K562 (cell line): ENCODE results near the gene STAMBPL1. TPM values are rescaled to one million over a fixed set of nuclear protein-coding genes. Genes with fewer than 3 reads are reported as not detected.

Experiments
- ATAC-seq: fragments of 200-7000 bp; cut with Tn5 transposase; 3 replicates; pipeline ENCODE4 v1.9.1; 2020; ENCODE audit warnings: moderate library complexity
- BruUV-seq: library from RNA; stranded (reverse); fragments of 400-500 nt; replicated peaks from 2 replicates; lab custom pipeline; 2021; lab: Mats Ljungman, UMichigan
- CTCF ChIA-PET: fragments of 300-600 bp; formaldehyde crosslinking; extraction: SDS; loops from one replicate; lab custom pipeline; 2021; ENCODE audit warnings: low intra/inter-chr PET ratio; lab: Yijun Ruan, JAX
- POLR2A ChIA-PET: fragments of 300-600, 350-650 bp; sonication (Branson Sonifier 250); formaldehyde crosslinking; extraction: SDS; loops from one replicate; lab custom pipeline; 2021; ENCODE audit warnings: antibody characterized with exemption, inconsistent platforms; lab: Yijun Ruan, JAX
- DNase-seq, 4 experiments: peaks; one replicate each; pipeline versions ENCODE4 v3.0.0 to v3.0.0-alpha.2; 2011 to 2018; ENCODE audit warnings: low spot score in 3 of 4, mixed read lengths in 3 of 4; ENCODE audit errors: extremely low read depth in 1 of 4
- FAIRE-seq: peaks from 2 replicates; lab custom pipeline; 2011; peaks lifted over from hg19 to GRCh38; lab: Jason Lieb, UNC
- H2AFZ ChIP-seq: 2 replicates; pipeline ENCODE4 v1.6.0; 2011; ENCODE audit warnings: low read depth, low read length, control low read depth, inconsistent platforms
- H3K27ac ChIP-seq: fragments of 200-600 bp; 3 replicates; pipeline ENCODE4 v1.8.0; 2011; ENCODE audit warnings: low read depth, mild to moderate bottlenecking, control low read depth, inconsistent platforms, low read length, moderate library complexity, mixed read lengths; ENCODE audit errors: extremely low read depth
- H3K27me3 ChIP-seq, 2 experiments: fragments of 300-600 bp in 1 of 2; 2 replicates in 1 of 2; 3 replicates in 1 of 2; pipeline versions ENCODE4 v1.6.0 to v1.8.0; 2011; ENCODE audit warnings: inconsistent platforms in 2 of 2, low read length in 2 of 2, mild to moderate bottlenecking in 1 of 2, mixed read lengths in 1 of 2, moderate library complexity in 1 of 2; ENCODE audit not compliant: control insufficient read depth in 2 of 2, insufficient read depth in 2 of 2
- H3K36me3 ChIP-seq: fragments of 300-600 bp; 3 replicates; pipeline ENCODE4 v1.8.0; 2011; ENCODE audit warnings: mild to moderate bottlenecking, low read length, inconsistent platforms; ENCODE audit not compliant: control insufficient read depth, insufficient read depth
- H3K4me1 ChIP-seq, 2 experiments: fragments of 200-600 bp in 1 of 2; replicated peaks in 1 of 2; 2 replicates in 1 of 2; 3 replicates in 1 of 2; pipeline versions ENCODE4 v1.5.1 to v1.8.0; 2011; ENCODE audit warnings: inconsistent platforms in 2 of 2, low read length in 2 of 2, mild to moderate bottlenecking in 1 of 2, mixed read lengths in 1 of 2, moderate library complexity in 1 of 2; ENCODE audit not compliant: control insufficient read depth in 2 of 2, insufficient read depth in 2 of 2
- H3K4me2 ChIP-seq: 2 replicates; pipeline ENCODE4 v1.6.1; 2011; ENCODE audit warnings: low read length, control low read depth, inconsistent platforms, mixed read lengths; ENCODE audit not compliant: insufficient read depth
- H3K4me3 ChIP-seq: fragments of 200-600 bp; sonication (generic), shearing (Covaris generic); 2 replicates; pipeline ENCODE4 v1.5.1; 2016; ENCODE audit warnings: control low read depth, inconsistent platforms
- H3K79me2 ChIP-seq: fragments of 200-600 bp; 3 replicates; pipeline ENCODE4 v1.8.0; 2011; ENCODE audit warnings: low read length, inconsistent platforms; ENCODE audit not compliant: control insufficient read depth, insufficient read depth
- H3K9ac ChIP-seq, 2 experiments: 2 replicates each; pipeline versions ENCODE4 v1.6.0 to v1.6.1; 2011; ENCODE audit warnings: low read depth in 2 of 2, low read length in 2 of 2, control low read depth in 1 of 2, inconsistent platforms in 1 of 2, mild to moderate bottlenecking in 1 of 2, mixed read lengths in 1 of 2; ENCODE audit not compliant: insufficient read depth in 1 of 2
- H3K9me1 ChIP-seq: one replicate; pipeline ENCODE4 v1.6.0; 2011; ENCODE audit warnings: inconsistent platforms, mild to moderate bottlenecking, low read length, moderate library complexity; ENCODE audit not compliant: control insufficient read depth, insufficient read depth
- H3K9me3 ChIP-seq: replicated peaks from 2 replicates; pipeline ENCODE4 v1.5.1; 2011; ENCODE audit warnings: low read depth, low read length, inconsistent platforms; ENCODE audit not compliant: control insufficient read depth, insufficient read depth
- H4K20me1 ChIP-seq: replicated peaks from 2 replicates; pipeline ENCODE4 v1.6.1; 2011; ENCODE audit warnings: low read length, inconsistent platforms, mixed read lengths; ENCODE audit not compliant: control insufficient read depth, insufficient read depth
- CREB1 ChIP-seq, 2 experiments: sonication (generic) in 1 of 2; formaldehyde crosslinking in 1 of 2; IDR thresholded peaks; 2 replicates each; pipeline versions ENCODE4 v1.6.1 to v1.8.0; 2012 to 2022; ENCODE audit warnings: inconsistent platforms in 1 of 2, mild to moderate bottlenecking in 1 of 2, missing genetic modification reagents in 1 of 2, moderate library complexity in 1 of 2
- E2F4 ChIP-seq: sonication (generic); formaldehyde crosslinking; IDR thresholded peaks from 2 replicates; pipeline ENCODE4 v1.8.0; 2022; ENCODE audit warnings: mild to moderate bottlenecking, low read depth, missing genetic modification reagents
- EHMT2 ChIP-seq: fragments of 450-650 bp; IDR thresholded peaks from 2 replicates; pipeline ENCODE4 v1.6.1; 2018; ENCODE audit warnings: antibody characterized with exemption
- HMG20A ChIP-seq: fragments of 450-650 bp; formaldehyde crosslinking; conservative IDR thresholded peaks from 2 replicates; pipeline ENCODE4 v1.4.0; 2020; ENCODE audit warnings: mild to moderate bottlenecking, mixed read lengths
- HNRNPUL1 ChIP-seq: fragments of 200-400 bp; formaldehyde crosslinking; IDR thresholded peaks from 2 replicates; pipeline ENCODE4 v1.6.1; 2017; ENCODE audit warnings: low read length
- LEF1 ChIP-seq: fragments of 450-650 bp; IDR thresholded peaks from 2 replicates; pipeline ENCODE4 v1.6.1; 2016; ENCODE audit warnings: mild to moderate bottlenecking
- MNT ChIP-seq, 2 experiments: fragments of 450-650 bp; conservative IDR thresholded peaks; 2 replicates each; pipeline ENCODE4 v1.6.1; 2017; ENCODE audit warnings: mild to moderate bottlenecking in 2 of 2, moderate library complexity in 2 of 2
- NBN ChIP-seq: fragments of 450-650 bp; IDR thresholded peaks from 2 replicates; pipeline ENCODE4 v1.6.1; 2016; ENCODE audit warnings: low read depth, mild to moderate bottlenecking
- PHF20 ChIP-seq: fragments of 450-650 bp; IDR thresholded peaks from 2 replicates; pipeline ENCODE4 v1.6.1; 2018; ENCODE audit not compliant: partially characterized antibody
- RBM22 ChIP-seq: fragments of 200-400 bp; formaldehyde crosslinking; IDR thresholded peaks from 2 replicates; pipeline ENCODE4 v1.6.1; 2018; ENCODE audit warnings: low read length, low read depth; ENCODE audit not compliant: poor library complexity, severe bottlenecking
- ZNF12 ChIP-seq: sonication (generic); formaldehyde crosslinking; IDR thresholded peaks from 2 replicates; pipeline ENCODE4 v1.4.0; 2020; ENCODE audit warnings: mild to moderate bottlenecking, missing genetic modification reagents
- ZNF184 ChIP-seq: sonication (generic); formaldehyde crosslinking; IDR thresholded peaks from 2 replicates; pipeline ENCODE4 v1.5.0; 2020; ENCODE audit warnings: missing genetic modification reagents
- ZNF57 ChIP-seq: fragments of 450-650 bp; formaldehyde crosslinking; IDR thresholded peaks from 2 replicates; pipeline ENCODE4 v1.4.0; 2020; ENCODE audit warnings: mild to moderate bottlenecking, moderate library complexity
- ZNF589 ChIP-seq: fragments of 200-800 bp; sonication (Bioruptor generic); IDR thresholded peaks from 2 replicates; pipeline ENCODE4 v1.6.1; 2016; ENCODE audit warnings: low read depth, missing genetic modification characterization, missing compliant biosample characterization
- WGBS: fragments of 100-300 bp; shearing (Covaris generic); methylation state at CpG from one replicate; pipeline ENCODE4 v1.1.6; 2016; ENCODE audit warnings: low coverage, mixed read lengths; ENCODE audit not compliant: insufficient coverage; ENCODE audit errors: missing lambda C conversion rate; 5-methylcytosine and 5-hydroxymethylcytosine counted together
- in situ Hi-C: fragments of 300-500 bp; cut with MboI; formaldehyde crosslinking; loops from 4 replicates; pipeline ENCODE4 v1.15.0; 2018; ENCODE audit warnings: inconsistent platforms, mixed read lengths
- intact Hi-C: fragments of 100-400 bp; cut with micrococcal nuclease; formaldehyde crosslinking; loops from 2 replicates; pipeline ENCODE4 v1.14.2; 2022
- polyA plus RNA-seq, 8 experiments: library from polyadenylated mRNA; depleted of rRNA in 4 of 8; stranded (reverse) in 5 of 8; unstranded in 3 of 8; fragments of >200 nt; fragmentation: Nextera tagmentation in 2 of 8; fragmentation: Illumina TruSeq in 1 of 8; extraction: Ambion mirVana in 2 of 8; extraction: Trizol in 1 of 8; gene quantifications; 2 replicates each; pipeline versions ENCODE4 v1.2.1 to v1.2.3, GENCODE V29; 2011 to 2014; ENCODE audit warnings: inconsistent platforms in 1 of 8, missing spikeins in 1 of 8
- total RNA-seq, 7 experiments: library from RNA; depleted of rRNA in 6 of 7; stranded (reverse); fragments of >200 nt in 6 of 7; fragmentation: Illumina TruSeq in 2 of 7; extraction: Trizol in 2 of 7; gene quantifications; 2 replicates each; pipeline versions ENCODE4 v1.2.1 to v1.2.3, GENCODE V29; 2011 to 2021; ENCODE audit warnings: low replicate concordance in 1 of 7

STAMBPL1 gene
- total and polyA plus RNA-seq, 9 of the 15 experiments (the other 6 are each of a cell fraction or from before 2014, with no cell fraction given), result 0.09 TPM; not detected in 8

- TF ChIP-seq ZNF589 (CRISPR knock-in tag) (no peak), ZNF184 (CRISPR knock-in tag) (no peak)
Measured at GRCh38 chr10:88949912-88950837, 70.1 kb downstream of the STAMBPL1 start (continued).

GRCh38 chr10:88952647-88953111 is 72.6 kb downstream of the STAMBPL1 start, which contains the start of gene ACTA2:
Gene ACTA2 (minus strand): TSS chr10:88952773. CDS start chr10:88948930, 3,843 bp downstream.
- no peaks in the 10 kb centered on the region for H3K9me3 ChIP-seq
- H2AFZ ChIP-seq, result no peak within 1 kb of the TSS
- H3K4me3 ChIP-seq, result no peak within 1 kb of the TSS
- no TSS peak for BruUV-seq
- no peak for FAIRE-seq
- H3K36me3 ChIP-seq, result no peaks in the 10 kb centered on the region
- H3K27me3 ChIP-seq, result no peaks in the 10 kb centered on the region
- in situ Hi-C loops (no loop called here), intact Hi-C loops (no loop called here)
- no peaks in the 10 kb centered on the region for H3K4me1 ChIP-seq
- no peak for ATAC-seq
- no peaks in the 10 kb centered on the region for H3K79me2 ChIP-seq
- no peak within 1 kb of the TSS for H3K4me2 ChIP-seq
- H4K20me1 ChIP-seq, result no peaks in the 10 kb centered on the region
- no peak within 1 kb of the TSS for H3K27ac ChIP-seq
- WGBS, result 3% methylated on average over 4 of the region's 8 CpGs
- no peaks in the 10 kb centered on the region for H3K9me1 ChIP-seq
- DNase-seq, result no peak
- POLR2A ChIA-PET, result no interaction called here
- no peak within 1 kb of the TSS; a peak in 1 of 4 replicates for H3K9ac ChIP-seq
- CTCF ChIA-PET, result no interaction called here
- TF ChIP-seq PHF20, result no peak
- TF ChIP-seq NBN, result no peak
- no peak for TF ChIP-seq ZNF12 (CRISPR knock-in tag)
- TF ChIP-seq LEF1, result no peak
- TF ChIP-seq MNT (conservative IDR thresholded peaks at IDR 0.05), result no peak
- TF ChIP-seq ZNF57 (CRISPR knock-in tag), result no peak
- TF ChIP-seq HMG20A (CRISPR knock-in tag), result no peak
- no peak for TF ChIP-seq HNRNPUL1
- TF ChIP-seq RBM22, result no peak
- no peak for TF ChIP-seq EHMT2
- TF ChIP-seq CREB1 (IDR thresholded peaks at IDR 0.05), result no peak
- TF ChIP-seq CREB1 (CRISPR knock-in tag; IDR thresholded peaks at IDR 0.05), result no peak
- TF ChIP-seq E2F4 (CRISPR knock-in tag), result no peak
